Measurements from ENCODE around the gene OR2C3. TPM values are rescaled to one million over a fixed set of nuclear protein-coding genes. Genes with fewer than 3 reads are reported as not detected.

Gene OR2C3
- total RNA-seq, 2 experiments from 2014 or later: not detected

DNA sequence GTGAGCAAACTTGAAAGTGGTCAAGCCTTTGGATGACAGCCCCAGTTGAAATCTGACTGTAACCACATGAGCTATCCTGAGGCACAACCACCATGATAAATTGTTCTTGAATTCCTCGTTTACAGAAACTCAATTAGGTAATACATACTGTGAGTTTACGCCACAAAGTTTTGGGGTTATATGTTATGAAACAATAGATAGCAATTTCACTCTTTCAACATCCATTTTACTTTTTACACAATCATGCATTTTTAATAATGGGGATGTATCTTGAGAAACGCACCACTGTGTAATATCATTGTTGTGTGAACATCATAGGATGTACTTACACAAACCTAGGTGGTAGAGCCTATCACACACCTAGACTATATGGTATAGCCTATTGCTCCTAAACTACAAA is 35.4 kb downstream of the OR2C3 start:
- no peak overlapping the region for H3K27ac Mint-ChIP-seq

DNA sequence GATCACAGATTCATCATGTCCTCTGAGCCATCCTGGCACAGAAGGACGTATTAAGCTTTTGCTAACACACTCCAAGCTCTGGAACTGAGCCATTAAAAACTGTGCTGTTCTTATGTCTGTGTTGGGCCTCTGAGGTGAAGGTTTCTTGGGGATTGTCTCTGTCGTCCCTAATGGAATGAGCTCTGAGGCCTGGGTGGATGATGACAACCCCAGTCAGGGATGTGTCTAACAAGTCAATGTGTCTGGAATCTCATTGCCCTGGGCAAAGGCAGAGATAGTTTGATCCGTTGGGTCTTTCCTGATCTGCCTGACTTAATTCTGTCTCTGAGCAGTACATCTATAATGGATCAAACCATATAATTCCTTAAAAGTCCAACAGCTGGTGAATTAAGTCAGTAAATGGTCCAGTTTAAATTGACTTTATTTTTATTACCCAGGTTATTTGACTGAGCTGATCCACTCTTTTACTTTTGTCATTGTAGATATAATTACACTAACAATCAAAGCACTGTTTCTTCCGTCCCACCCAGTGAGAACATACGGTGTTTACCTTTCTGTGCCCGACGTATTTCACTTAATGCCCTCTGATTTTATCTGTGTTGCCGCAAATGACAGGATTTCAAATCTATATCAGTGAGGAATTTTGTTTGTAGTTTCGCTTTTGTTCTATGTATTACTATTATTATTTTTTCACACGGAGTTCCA is 39.5 kb downstream of the OR2C3 start:
- Histone ChIP-seq H3K4me3 (ENCODE audit: low read length) (no peak overlapping the region), H3K36me3 (ENCODE audit: insufficient read depth, low read length) (no peaks in the 10 kb centered on the region), H3K9me3 (ENCODE audit: control insufficient read depth in 1 of 2, insufficient read depth in 1 of 2, low read length in 2 of 2) (no peaks in the 10 kb centered on the region), H3K27ac (ENCODE audit: low read depth in 1 of 2, low read length in 2 of 2) (no peak overlapping the region), H3K4me1 (ENCODE audit: insufficient read depth, low read length) (no peaks in the 10 kb centered on the region), H3K27me3 (ENCODE audit: control insufficient read depth in 1 of 2, insufficient read depth in 2 of 2, low read length in 2 of 2) (peaks cover 0 to 7% of the 10 kb centered on the region in 2 experiments)
- Mint-ChIP-seq H3K36me3 (ENCODE audit: low read depth) (no peaks in the 10 kb centered on the region), H3K27me3 (peaks cover 19% of the 10 kb centered on the region), H3K27ac (no peak overlapping the region), H3K9me3 (no peaks in the 10 kb centered on the region), H3K4me1 (ENCODE audit: low read depth) (no peaks in the 10 kb centered on the region), H3K4me3 (no peak overlapping the region)
- DNase-seq: no peak
- ChIA-PET CTCF (no interaction called here), POLR2A (no interaction called here)
- intact Hi-C loops (cut with DNase I, micrococcal nuclease): no loop called here
- no peak for ATAC-seq (ENCODE audit: poor library complexity)
- TF ChIP-seq, protein P1, sequence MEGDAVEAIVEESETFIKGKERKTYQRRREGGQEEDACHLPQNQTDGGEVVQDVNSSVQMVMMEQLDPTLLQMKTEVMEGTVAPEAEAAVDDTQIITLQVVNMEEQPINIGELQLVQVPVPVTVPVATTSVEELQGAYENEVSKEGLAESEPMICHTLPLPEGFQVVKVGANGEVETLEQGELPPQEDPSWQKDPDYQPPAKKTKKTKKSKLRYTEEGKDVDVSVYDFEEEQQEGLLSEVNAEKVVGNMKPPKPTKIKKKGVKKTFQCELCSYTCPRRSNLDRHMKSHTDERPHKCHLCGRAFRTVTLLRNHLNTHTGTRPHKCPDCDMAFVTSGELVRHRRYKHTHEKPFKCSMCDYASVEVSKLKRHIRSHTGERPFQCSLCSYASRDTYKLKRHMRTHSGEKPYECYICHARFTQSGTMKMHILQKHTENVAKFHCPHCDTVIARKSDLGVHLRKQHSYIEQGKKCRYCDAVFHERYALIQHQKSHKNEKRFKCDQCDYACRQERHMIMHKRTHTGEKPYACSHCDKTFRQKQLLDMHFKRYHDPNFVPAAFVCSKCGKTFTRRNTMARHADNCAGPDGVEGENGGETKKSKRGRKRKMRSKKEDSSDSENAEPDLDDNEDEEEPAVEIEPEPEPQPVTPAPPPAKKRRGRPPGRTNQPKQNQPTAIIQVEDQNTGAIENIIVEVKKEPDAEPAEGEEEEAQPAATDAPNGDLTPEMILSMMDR (IDR thresholded peaks at IDR 0.05): no peak

More for the DNA sequence above, 35.4 kb downstream of the OR2C3 start:
- TF ChIP-seq, protein P1 (IDR thresholded peaks at IDR 0.05): no peak
- intact Hi-C loops (cut with DNase I, micrococcal nuclease): no loop called here
- POLR2A ChIA-PET: no interaction called here
- ATAC-seq (ENCODE audit: poor library complexity): no peak
- no peak overlapping the region for H3K27ac ChIP-seq (ENCODE audit: low read depth in 1 of 2, low read length in 2 of 2)
- CTCF ChIA-PET: no interaction called here
- Mint-ChIP-seq H3K27me3 (peaks cover 2% of the 10 kb centered on the region), H3K36me3 (ENCODE audit: low read depth) (no peaks in the 10 kb centered on the region), H3K9me3 (no peaks in the 10 kb centered on the region), H3K4me1 (ENCODE audit: low read depth) (no peaks in the 10 kb centered on the region), H3K4me3 (no peak overlapping the region)
- H3K9me3 ChIP-seq (ENCODE audit: control insufficient read depth in 1 of 2, insufficient read depth in 1 of 2, low read length in 2 of 2): no peaks in the 10 kb centered on the region
- no peak overlapping the region for H3K4me3 ChIP-seq (ENCODE audit: low read length)
- no peaks in the 10 kb centered on the region for H3K27me3 ChIP-seq (ENCODE audit: control insufficient read depth in 1 of 2, insufficient read depth in 2 of 2, low read length in 2 of 2)
- peak in 3 of 14 experiments; percentile 4 to 23 (median 20) for DNase-seq
- no peaks in the 10 kb centered on the region for H3K36me3 ChIP-seq (ENCODE audit: insufficient read depth, low read length)
- H3K4me1 ChIP-seq (ENCODE audit: insufficient read depth, low read length): no peaks in the 10 kb centered on the region

DNA sequence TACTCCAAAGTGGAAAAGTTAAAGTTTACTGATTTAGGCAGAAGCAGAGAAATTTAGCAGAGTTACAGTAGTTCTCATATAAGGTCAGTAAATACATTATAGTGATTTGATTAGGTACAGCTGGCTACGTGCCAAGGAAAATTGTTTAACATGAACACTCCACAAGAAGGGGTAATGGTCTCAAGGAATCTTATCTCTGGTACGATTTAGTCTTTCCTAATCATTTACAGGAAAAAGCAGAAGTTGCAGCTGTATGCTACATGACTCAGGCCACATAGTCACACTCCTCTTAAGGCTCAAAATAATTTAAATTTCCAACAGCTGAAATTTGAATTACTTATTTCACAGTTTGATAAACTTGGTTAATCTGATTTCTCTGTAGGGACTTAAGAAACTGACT is 41.5 kb downstream of the OR2C3 start:
- Mint-ChIP-seq H3K4me1 (ENCODE audit: low read depth) (no peaks in the 10 kb centered on the region), H3K36me3 (ENCODE audit: low read depth) (no peaks in the 10 kb centered on the region), H3K27me3 (peaks cover 23% of the 10 kb centered on the region), H3K9me3 (no peaks in the 10 kb centered on the region), H3K27ac (no peak overlapping the region), H3K4me3 (no peak overlapping the region)
- H3K27ac ChIP-seq (ENCODE audit: low read depth in 1 of 2, low read length in 2 of 2): no peak overlapping the region
- DNase-seq: peak in 3 of 14 experiments; percentile 0 to 33 (median 24)
- no peak overlapping the region for H3K4me3 ChIP-seq (ENCODE audit: low read length)
- POLR2A ChIA-PET: no interaction called here
- no peaks in the 10 kb centered on the region for H3K9me3 ChIP-seq (ENCODE audit: control insufficient read depth in 1 of 2, insufficient read depth in 1 of 2, low read length in 2 of 2)
- CTCF ChIA-PET: interaction anchor here (0.5 to 1.9 kb wide), 2 partner anchors 94 to 122 kb away, joined by 3 to 4 read pairs; no protein-coding TSS in a partner anchor
- no peak for ATAC-seq (ENCODE audit: poor library complexity)
- H3K36me3 ChIP-seq (ENCODE audit: insufficient read depth, low read length): no peaks in the 10 kb centered on the region
- intact Hi-C loops (cut with DNase I, micrococcal nuclease): no loop called here
- peaks cover 0 to 12% of the 10 kb centered on the region in 2 experiments for H3K27me3 ChIP-seq (ENCODE audit: control insufficient read depth in 1 of 2, insufficient read depth in 2 of 2, low read length in 2 of 2)
- no peaks in the 10 kb centered on the region for H3K4me1 ChIP-seq (ENCODE audit: insufficient read depth, low read length)
- TF ChIP-seq, protein P1 (IDR thresholded peaks at IDR 0.05): no peak

All from CD4-positive, alpha-beta T cell (primary cell).